Measurements from ENCODE around the gene IFIT3. TPM values are rescaled to one million over a fixed set of nuclear protein-coding genes. Genes with fewer than 3 reads are reported as not detected.

IFIT3 gene
- total and polyA plus RNA-seq, 2 donors (not counting 1 experiment from before 2014, with no cell fraction given) = 1.5 to 4.2 TPM

GRCh38 chr10:89302625-89303024 lies 25.2 kb upstream of the IFIT3 start:
- WGBS (ENCODE audit: insufficient coverage) = no CpG with 5 or more reads among the region's 3 CpGs
- Mint-ChIP-seq H3K9me3 (ENCODE audit: insufficient read depth) (no peaks in the 10 kb centered on the region), H3K4me1 (peaks cover 49% of the 10 kb centered on the region), H3K4me3 (peak overlapping the region; percentile 94), H3K27ac (peak overlapping the region; percentile 97), H3K27me3 (no peaks in the 10 kb centered on the region)
- H3K36me3 ChIP-seq (replicated peaks in 1 of 2; ENCODE audit: control extremely low read depth in 1 of 2, control insufficient read depth in 1 of 2, extremely low read depth in 1 of 2, insufficient read depth in 2 of 2, low read length in 1 of 2) = peaks cover 0 to 21% of the 10 kb centered on the region in 2 experiments
- H3K9ac ChIP-seq (ENCODE audit: low read length) = peak overlapping the region; percentile 69
- peaks cover 29 to 30% of the 10 kb centered on the region in 2 donors for H3K4me1 ChIP-seq (ENCODE audit: control insufficient read depth in 2 of 2, insufficient read depth in 2 of 2, low read length in 2 of 2)
- ChIA-PET CTCF (interaction anchor here (1.2 to 5.0 kb wide), 4 partner anchors 29 to 112 kb away, joined by 3 to 34 read pairs (median 6); partner anchors contain the start of gene IFIT5), POLR2A (interaction anchor here (1.0 to 1.4 kb wide), 2 partner anchors 25 to 29 kb away, joined by 3 to 7 read pairs; partner anchors contain the start of gene IFIT3)
- TF ChIP-seq EZH2 (IDR thresholded peaks at IDR 0.05; ENCODE audit: borderline replicate concordance, insufficient read depth, low read depth, low read length, poor library complexity, severe bottlenecking) (no peak), CTCF (IDR thresholded peaks at IDR 0.05) (no peak)
- H4K20me1 ChIP-seq (ENCODE audit: control insufficient read depth, insufficient read depth, low read length, poor library complexity, severe bottlenecking) = peaks cover 11% of the 10 kb centered on the region
- peaks cover 2 to 8% (median 3%) of the 10 kb centered on the region in 3 donors for H3K9me3 ChIP-seq (ENCODE audit: control extremely low read depth in 1 of 3, control insufficient read depth in 2 of 3, insufficient read depth in 1 of 3, low read length in 2 of 3)
- peak overlapping the region; percentile 57 to 92 (median 76) for H3K4me3 ChIP-seq (ENCODE audit: control extremely low read depth in 1 of 5, extremely low read depth in 1 of 5, insufficient read depth in 1 of 5, low read depth in 2 of 5, low read length in 4 of 5)
- H2AFZ ChIP-seq (ENCODE audit: insufficient read depth, low read depth, low read length, poor library complexity, severe bottlenecking) = peak overlapping the region; percentile 73
- no peak for DNase-seq
- H3K27me3 ChIP-seq (replicated peaks in 1 of 4; ENCODE audit: control extremely low read depth in 1 of 4, control insufficient read depth in 3 of 4, insufficient read depth in 4 of 4, low read length in 3 of 4) = no peaks in the 10 kb centered on the region
- intact Hi-C loops (cut with micrococcal nuclease) = loop anchor here (1.0 to 5.0 kb wide), 3 partner anchors 25 to 1860 kb away; partner anchors contain the start of genes IFIT1 and IFIT3
- ATAC-seq (ENCODE audit: low read depth) = no peak
- H3K4me2 ChIP-seq (replicated peaks; ENCODE audit: low read depth, low read length, poor library complexity, severe bottlenecking) = peak overlapping the region; percentile 71
- peaks cover 37% of the 10 kb centered on the region for H3K79me2 ChIP-seq (ENCODE audit: control insufficient read depth, insufficient read depth, low read length)
- H3K27ac ChIP-seq (ENCODE audit: low read length in 2 of 2) = peak overlapping the region; percentile 52 to 94

GRCh38 chr10:89303161-89303560 lies 24.6 kb upstream of the IFIT3 start:
- Histone ChIP-seq H3K36me3 (replicated peaks in 1 of 2; ENCODE audit: control extremely low read depth in 1 of 2, control insufficient read depth in 1 of 2, extremely low read depth in 1 of 2, insufficient read depth in 2 of 2, low read length in 1 of 2) (peaks cover 0 to 24% of the 10 kb centered on the region in 2 experiments), H3K27ac (ENCODE audit: low read length in 2 of 2) (peak overlapping the region in 1 of 2 donors; percentile 94), H3K27me3 (replicated peaks in 1 of 4; ENCODE audit: control extremely low read depth in 1 of 4, control insufficient read depth in 3 of 4, insufficient read depth in 4 of 4, low read length in 3 of 4) (no peaks in the 10 kb centered on the region), H3K79me2 (ENCODE audit: control insufficient read depth, insufficient read depth, low read length) (peaks cover 32% of the 10 kb centered on the region), H3K9me3 (ENCODE audit: control extremely low read depth in 1 of 3, control insufficient read depth in 2 of 3, insufficient read depth in 1 of 3, low read length in 2 of 3) (peaks cover 2 to 4% (median 3%) of the 10 kb centered on the region in 3 donors), H3K4me2 (replicated peaks; ENCODE audit: low read depth, low read length, poor library complexity, severe bottlenecking) (peak overlapping the region; percentile 71), H3K4me3 (ENCODE audit: control extremely low read depth in 1 of 5, extremely low read depth in 1 of 5, insufficient read depth in 1 of 5, low read depth in 2 of 5, low read length in 4 of 5) (peak overlapping the region; percentile 5 to 92 (median 57)), H4K20me1 (ENCODE audit: control insufficient read depth, insufficient read depth, low read length, poor library complexity, severe bottlenecking) (peaks cover 11% of the 10 kb centered on the region), H3K4me1 (ENCODE audit: control insufficient read depth in 2 of 2, insufficient read depth in 2 of 2, low read length in 2 of 2) (peaks cover 29% of the 10 kb centered on the region in 2 donors), H2AFZ (ENCODE audit: insufficient read depth, low read depth, low read length, poor library complexity, severe bottlenecking) (no peak overlapping the region), H3K9ac (ENCODE audit: low read length) (peak overlapping the region; percentile 69)
- TF ChIP-seq EZH2 (IDR thresholded peaks at IDR 0.05; ENCODE audit: borderline replicate concordance, insufficient read depth, low read depth, low read length, poor library complexity, severe bottlenecking) (no peak), CTCF (IDR thresholded peaks at IDR 0.05) (no peak)
- H3K27me3 Mint-ChIP-seq = no peaks in the 10 kb centered on the region
- peaks cover 47% of the 10 kb centered on the region for H3K4me1 Mint-ChIP-seq
- no peak for ATAC-seq (ENCODE audit: low read depth)
- ChIA-PET POLR2A (interaction anchor here (1.3 kb wide), 1 partner anchor 111 kb away, joined by 4 read pairs; the partner anchor contains the start of gene IFIT5), CTCF (interaction anchor here (1.2 to 5.0 kb wide), 2 partner anchors 66 to 85 kb away, joined by 3 to 34 read pairs; no protein-coding TSS in a partner anchor)
- DNase-seq = no peak
- intact Hi-C loops (cut with micrococcal nuclease) = loop anchor here (2.0 to 5.0 kb wide), 2 partner anchors 90 to 1859 kb away; partner anchors contain the start of gene IFIT1
- H3K27ac Mint-ChIP-seq = peak overlapping the region; percentile 43
- 58% methylated on average over 1 of the region's 2 CpGs for WGBS (ENCODE audit: insufficient coverage)
- H3K9me3 Mint-ChIP-seq (ENCODE audit: insufficient read depth) = no peaks in the 10 kb centered on the region
- H3K4me3 Mint-ChIP-seq = peak overlapping the region; percentile 94
